Posterior cingulate gyrus (tissue), 11 donors: Measurements from ENCODE around the gene MCTP1.

ENCODE experiments used
- DNase-seq, 10 donors: peaks; one replicate each; pipeline versions ENCODE4 v3.0.0 to v3.0.0-alpha.2; 2020 to 2021; ENCODE audit warnings: mixed read lengths in 3 of 10
- intact Hi-C: fragments of 100-400 bp; cut with DNase I; formaldehyde crosslinking; loops from one replicate; pipeline ENCODE4 v1.15.1; 2023

Gene MCTP1

GRCh38 chr5:94901191-94901979 lies 383.5 kb downstream of the MCTP1 start:
- intact Hi-C loops = no loop called here
- no peak for DNase-seq

DNA sequence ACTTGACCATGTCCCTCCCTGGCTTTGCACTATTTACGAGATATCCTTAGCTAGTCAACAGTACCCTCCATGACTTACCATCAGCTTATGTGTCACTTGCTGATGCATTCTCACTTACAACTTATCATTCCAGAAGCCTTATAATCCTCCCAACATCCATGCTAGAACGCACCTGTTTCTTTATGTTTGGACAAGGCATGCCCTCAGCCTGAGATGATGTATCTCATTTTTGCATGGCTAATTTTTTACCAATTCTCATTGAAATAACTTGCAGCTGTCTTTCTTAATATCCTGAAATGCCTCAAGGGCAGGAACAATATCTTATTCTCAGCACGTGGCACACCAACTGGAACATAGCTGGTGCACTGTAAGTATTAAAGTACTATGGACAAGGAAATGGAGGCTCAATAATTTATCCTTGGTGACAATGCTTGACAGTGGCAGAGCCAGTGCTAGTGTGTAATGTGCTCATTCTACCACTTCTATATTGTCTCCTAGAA lies 384.8 kb downstream of the MCTP1 start:
- no peak for DNase-seq
- intact Hi-C loops = no loop called here

- DNase-seq = no peak
- intact Hi-C loops = no loop called here
These were observed 391.3 kb downstream of the MCTP1 start for GRCh38 chr5:94893412-94894135.

DNA sequence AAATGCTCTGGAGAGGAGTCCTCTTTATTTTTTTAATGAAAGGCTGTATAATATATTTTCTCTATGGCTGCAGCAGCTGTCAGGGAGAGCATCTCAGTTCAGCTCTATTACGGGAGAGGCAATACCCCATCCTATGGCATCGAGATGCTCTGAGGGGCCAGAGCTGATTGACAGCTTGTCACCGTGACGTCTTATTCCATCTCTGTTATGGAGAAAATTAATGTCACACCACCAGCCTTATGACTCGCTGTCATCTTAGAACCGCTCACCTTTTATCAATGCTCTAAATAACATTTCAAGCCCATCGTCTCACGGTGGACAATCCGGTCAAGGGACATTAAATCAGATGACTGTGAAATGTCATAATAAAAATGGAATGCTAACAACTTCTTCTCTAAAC lies 392.9 kb downstream of the MCTP1 start:
- intact Hi-C loops = no loop called here
- DNase-seq = no peak

- intact Hi-C loops = no loop called here
- DNase-seq = no peak
These were observed 393.3 kb downstream of the MCTP1 start for GRCh38 chr5:94891565-94891964.

- intact Hi-C loops = no loop called here
These were observed 394.0 kb downstream of the MCTP1 start for GRCh38 chr5:94890907-94891306.

GRCh38 chr5:94888674-94889073 lies 396.2 kb downstream of the MCTP1 start:
- no peak for DNase-seq
- intact Hi-C loops = no loop called here

More at GRCh38 chr5:94890907-94891306, 394.0 kb downstream of the MCTP1 start:
- DNase-seq = no peak

DNA sequence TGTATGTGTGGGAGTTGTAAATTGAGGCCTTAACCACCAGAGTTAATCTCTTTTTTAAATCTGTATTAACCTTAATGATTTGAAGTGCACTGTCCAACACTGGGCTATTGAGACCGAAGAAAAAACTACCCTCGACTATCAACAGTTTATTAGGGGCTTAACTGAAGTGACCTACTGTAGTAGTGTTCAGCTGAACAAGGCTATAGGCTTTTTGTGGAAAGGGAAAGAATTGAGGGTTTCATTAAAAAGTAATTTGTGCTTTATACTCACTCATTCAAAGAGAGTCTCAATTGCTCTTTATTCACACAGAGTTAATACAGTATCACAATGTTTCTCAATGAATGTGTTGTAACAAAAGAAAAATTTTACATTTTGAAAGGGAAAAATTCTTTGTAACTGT lies 399.0 kb downstream of the MCTP1 start:
- DNase-seq = no peak
- intact Hi-C loops = no loop called here

DNA sequence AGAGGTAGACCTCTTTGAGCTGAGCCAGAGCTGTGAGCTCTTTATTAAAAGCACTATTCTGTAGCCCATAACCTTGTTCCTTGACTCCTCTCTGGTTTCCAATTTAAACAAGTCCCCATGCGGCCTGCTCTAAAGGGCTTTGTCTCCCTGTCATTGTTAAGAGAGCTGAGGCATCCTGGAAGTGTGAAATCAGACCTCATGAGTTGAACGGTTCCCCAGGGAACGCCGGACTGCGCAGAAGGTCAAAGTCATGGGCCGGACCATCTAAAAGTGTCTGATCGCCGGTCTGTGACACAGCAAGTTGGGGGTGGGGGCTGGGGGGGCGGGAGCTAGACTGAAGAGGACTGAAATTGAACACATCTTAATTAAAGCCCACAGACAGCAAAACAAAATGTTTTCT lies 400.6 kb downstream of the MCTP1 start:
- intact Hi-C loops = no loop called here
- DNase-seq = peak in 2 of 10 donors; percentile 55 to 66

DNA sequence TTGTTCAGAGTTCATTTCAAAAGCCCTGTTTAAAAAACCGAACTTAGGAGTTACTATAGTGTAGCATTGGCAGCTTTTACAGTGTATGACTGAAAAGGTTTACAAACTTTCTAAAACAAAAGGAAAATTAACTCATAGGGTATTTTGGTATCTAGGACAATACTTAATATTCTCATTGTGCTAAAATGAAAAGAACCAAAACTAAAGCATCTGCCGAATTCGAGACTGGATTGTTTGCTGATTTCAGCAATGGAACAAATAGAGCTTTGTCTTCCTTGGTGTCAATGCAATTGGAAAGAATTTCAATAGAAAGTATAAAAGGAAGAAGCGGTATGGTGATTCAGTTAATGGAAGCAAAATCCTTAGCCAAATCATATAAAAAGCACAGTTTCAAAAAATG lies 412.4 kb downstream of the MCTP1 start:
- intact Hi-C loops = no loop called here

GRCh38 chr5:94870511-94871183 lies 414.2 kb downstream of the MCTP1 start:
- intact Hi-C loops = no loop called here
- DNase-seq = peak in 5 of 10 donors; percentile 17 to 85 (median 62)

More for the DNA sequence above, 412.4 kb downstream of the MCTP1 start:
- no peak for DNase-seq

GRCh38 chr5:94869921-94870320 lies 415.0 kb downstream of the MCTP1 start:
- intact Hi-C loops = no loop called here

DNA sequence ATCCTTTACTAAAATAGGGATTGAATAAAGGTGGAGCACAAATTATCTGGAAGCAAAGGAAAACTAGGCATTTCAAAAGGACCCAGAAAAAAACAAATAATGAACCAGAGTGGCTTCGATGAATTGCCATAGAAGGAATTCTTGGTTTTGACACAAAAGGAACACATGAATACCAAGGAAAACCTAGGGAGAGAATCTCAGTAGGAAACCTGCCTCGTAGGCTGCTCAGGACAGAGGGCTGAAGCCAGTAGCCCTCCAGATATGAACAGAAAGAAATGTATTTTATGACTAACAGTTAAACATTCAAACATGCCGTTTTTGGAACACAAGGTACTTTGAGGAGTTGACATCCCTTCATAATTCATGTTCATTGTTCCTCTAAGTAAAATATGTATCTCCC lies 420.9 kb downstream of the MCTP1 start:
- no peak for DNase-seq
- intact Hi-C loops = no loop called here

More at GRCh38 chr5:94869921-94870320, 415.0 kb downstream of the MCTP1 start:
- no peak for DNase-seq

- no peak for DNase-seq
- intact Hi-C loops = no loop called here
These were observed 427.8 kb downstream of the MCTP1 start for GRCh38 chr5:94857111-94857510.

- no peak for DNase-seq
- intact Hi-C loops = no loop called here
These were observed 428.6 kb downstream of the MCTP1 start for GRCh38 chr5:94856257-94856800.

DNA sequence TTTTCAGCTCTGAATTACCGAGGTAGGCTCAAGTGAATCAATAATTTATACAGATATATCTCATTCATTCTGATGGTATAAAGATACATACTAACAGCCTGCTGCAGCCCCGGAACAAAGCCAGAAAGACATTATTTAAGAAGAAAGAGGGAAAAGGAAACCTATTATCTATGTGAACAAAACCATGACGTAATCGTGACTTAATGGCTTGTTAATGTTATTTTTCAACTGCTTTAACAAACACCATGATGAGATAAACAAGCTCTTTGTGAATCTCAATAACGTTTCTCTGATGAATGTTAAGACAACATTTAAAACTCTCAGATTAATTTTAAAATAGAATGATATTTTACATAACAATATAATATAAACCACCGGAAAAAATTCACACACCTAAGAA lies 429.4 kb downstream of the MCTP1 start:
- DNase-seq = no peak
- intact Hi-C loops = no loop called here

- DNase-seq = no peak
- intact Hi-C loops = loop anchor here (5.0 kb wide), 1 partner anchor 326 kb away; no protein-coding TSS in a partner anchor
These were observed 431.8 kb downstream of the MCTP1 start for GRCh38 chr5:94853120-94853519.

GRCh38 chr5:94850960-94851359 lies 433.9 kb downstream of the MCTP1 start:
- intact Hi-C loops = loop anchor here (5.0 kb wide), 1 partner anchor 324 kb away; no protein-coding TSS in a partner anchor
- DNase-seq = no peak

- intact Hi-C loops = loop anchor here (5.0 kb wide), 1 partner anchor 323 kb away; no protein-coding TSS in a partner anchor
- no peak for DNase-seq
These were observed 434.8 kb downstream of the MCTP1 start for GRCh38 chr5:94849821-94850736.

- no peak for DNase-seq
- intact Hi-C loops = no loop called here
These were observed 435.6 kb downstream of the MCTP1 start for GRCh38 chr5:94849324-94849723.
